HG03280 (cell line): ENCODE data around the gene CREBL2.
"Not testable (repeated sequence)": the region's sequence is repeated elsewhere in the genome, so short reads cannot be mapped to it uniquely, and the experiment has no call there.

Experiments
- ATAC-seq: cut with Tn5 transposase; IDR thresholded peaks from one replicate; pipeline ENCODE4 v1.9.1; 2021; ENCODE audit warnings: mild to moderate bottlenecking, moderate library complexity; ENCODE audit not compliant: unreplicated experiment

The CREBL2 gene

GRCh38 chr12:12630850-12631249, 19.2 kb downstream of the CREBL2 start:
- ATAC-seq, result no peak

- no peak for ATAC-seq
These were observed 24.0 kb downstream of the CREBL2 start for GRCh38 chr12:12635651-12636050.

GRCh38 chr12:12636641-12637040, 25.0 kb downstream of the CREBL2 start:
- no peak for ATAC-seq

DNA sequence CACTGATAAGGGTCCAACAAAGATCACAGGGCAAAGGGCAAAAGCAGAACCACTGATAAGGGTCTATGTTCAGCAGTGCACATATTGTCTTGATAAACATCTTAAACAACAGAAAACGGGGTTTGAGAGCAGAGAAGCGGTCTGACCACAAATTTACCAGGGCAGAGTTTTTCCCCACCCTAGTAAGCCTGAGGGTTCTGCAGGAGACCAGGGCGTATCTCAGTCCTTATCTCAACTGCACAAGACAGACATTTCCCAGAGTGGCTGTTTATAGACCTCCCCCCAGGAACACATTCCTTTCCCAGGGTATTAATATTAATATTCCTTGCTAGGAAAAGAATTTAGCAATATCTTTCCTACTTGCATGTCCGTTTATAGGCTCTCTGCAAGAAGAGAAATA, 28.3 kb downstream of the CREBL2 start:
- not testable (repeated sequence) for ATAC-seq

DNA sequence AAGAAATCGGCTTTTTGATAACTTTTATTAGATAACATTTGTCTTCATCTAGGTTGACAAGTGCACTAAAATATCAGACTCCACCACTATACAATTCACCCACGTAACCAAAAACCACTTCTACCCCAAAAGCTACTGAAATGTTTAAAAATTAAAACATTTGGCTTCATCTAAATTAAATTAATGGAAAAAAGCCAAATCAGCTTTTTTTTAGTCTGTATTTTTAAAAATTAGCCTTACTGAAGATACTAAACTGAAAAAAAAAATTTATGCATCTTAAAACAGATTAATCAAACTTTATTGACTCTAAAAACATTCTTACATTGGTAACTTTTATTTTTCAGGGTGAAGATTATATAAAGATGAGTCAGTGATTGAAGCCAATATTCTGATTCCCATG, 30.0 kb downstream of the CREBL2 start:
- no peak for ATAC-seq

- no peak for ATAC-seq
These were observed 31.2 kb downstream of the CREBL2 start for GRCh38 chr12:12642916-12643315.

DNA sequence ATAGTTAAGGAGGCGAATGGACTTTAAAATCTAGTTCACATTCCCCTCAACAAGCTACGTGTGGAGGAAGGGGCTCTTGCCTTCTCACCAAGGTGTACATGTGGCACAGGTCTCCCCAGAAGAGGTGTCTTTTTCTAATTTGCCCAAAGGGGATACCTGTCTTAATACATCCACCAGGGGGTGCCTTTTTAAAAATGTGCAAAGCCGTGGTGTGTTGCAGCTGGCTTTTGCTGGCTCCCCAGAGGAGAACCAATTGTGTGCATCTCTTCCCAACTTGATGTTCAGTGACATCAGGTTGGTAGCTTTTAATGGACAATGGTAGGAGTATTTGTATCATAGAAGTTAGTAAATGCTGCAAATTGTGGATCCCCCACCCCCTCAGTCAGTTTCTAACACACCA, 33.8 kb downstream of the CREBL2 start:
- ATAC-seq, result peak; percentile 60

DNA sequence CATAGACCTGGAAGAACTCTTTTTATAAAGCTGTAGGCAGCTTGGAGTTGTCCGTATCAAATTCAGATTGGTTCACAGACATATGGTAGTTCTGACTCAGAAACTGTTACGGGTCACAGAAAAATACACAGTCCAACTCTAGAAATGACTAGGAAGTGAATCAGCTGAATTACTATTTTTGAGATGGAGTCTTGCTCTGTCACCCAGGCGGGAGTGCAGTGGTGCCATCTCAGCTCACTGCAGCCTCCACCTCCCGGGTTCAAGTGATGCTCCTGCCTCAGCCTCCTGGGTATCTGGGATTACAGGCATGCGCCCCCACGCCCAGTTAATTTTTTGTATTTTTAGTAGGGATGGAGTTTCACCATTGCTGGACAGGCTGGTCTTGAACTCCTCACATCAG, 34.3 kb downstream of the CREBL2 start:
- ATAC-seq, result peak; percentile 65

DNA sequence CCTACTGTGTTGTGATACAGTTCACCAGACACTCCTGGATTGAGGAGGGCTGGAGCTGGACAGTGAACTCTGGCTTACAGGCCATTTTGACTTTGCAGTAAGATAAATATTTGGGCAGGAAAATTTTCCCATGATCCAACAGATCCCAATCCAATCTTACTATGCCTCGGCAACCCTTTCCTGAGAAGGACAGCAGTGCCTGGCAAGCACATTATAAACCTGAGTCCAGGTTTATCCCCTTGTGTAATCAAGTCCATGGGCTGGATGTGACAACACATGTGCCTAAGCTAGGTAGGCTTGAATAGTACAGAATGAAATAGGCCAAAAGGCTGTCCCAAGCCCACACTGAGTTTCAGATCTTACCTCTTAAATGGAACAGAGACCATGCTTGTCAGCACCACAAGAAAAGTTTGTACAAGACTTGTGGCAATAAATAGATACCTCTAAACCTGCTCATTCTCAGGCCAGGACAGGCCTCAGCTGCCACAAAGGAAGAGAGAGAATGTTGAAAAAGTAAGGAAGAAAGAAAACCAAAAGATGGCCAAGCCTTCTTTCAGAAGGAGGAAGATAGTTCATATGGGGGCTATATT, 34.9 kb downstream of the CREBL2 start:
- ATAC-seq, result no peak

DNA sequence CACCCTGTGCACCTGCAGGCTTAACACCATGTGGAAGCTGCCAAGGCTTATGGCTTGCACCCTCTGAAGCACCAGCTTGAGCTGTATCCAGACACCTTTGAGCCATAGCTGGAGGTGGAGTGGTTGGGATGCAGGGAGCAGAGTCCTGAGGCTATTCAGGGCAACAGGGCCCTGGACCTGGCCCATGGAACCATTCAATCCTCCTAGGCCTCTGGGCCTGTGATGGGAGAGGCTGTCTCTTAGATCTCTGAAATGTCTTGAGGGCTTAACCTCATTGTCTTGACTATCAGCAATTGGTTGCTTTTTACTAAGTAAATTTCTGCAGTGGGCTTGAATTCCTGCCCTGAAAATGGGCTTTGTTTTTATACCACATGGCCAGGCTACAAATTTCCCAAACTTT, 36.6 kb downstream of the CREBL2 start:
- no peak for ATAC-seq

- no peak for ATAC-seq
These were observed 37.4 kb downstream of the CREBL2 start for GRCh38 chr12:12648951-12649650.

GRCh38 chr12:12651752-12652151, 40.1 kb downstream of the CREBL2 start:
- no peak for ATAC-seq

DNA sequence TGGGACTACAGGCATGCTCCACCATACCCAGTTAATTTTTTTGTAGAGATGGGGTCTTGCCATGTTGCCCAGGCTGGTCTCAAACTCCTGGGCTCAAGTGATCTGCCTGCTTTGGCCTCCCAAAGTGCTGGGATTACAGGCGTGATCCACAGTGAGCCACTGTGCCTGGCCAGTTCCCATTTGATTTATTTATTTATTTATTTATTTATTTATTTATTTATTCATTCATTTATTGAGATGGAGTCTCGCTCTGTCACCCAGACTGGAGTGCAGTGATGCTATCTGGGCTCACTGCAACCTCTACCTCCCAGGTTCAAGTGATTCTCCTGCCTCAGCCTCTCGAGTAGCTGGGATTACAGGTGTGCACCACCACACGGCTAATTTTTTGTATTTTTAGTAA, 41.0 kb downstream of the CREBL2 start:
- not testable (repeated sequence) for ATAC-seq

DNA sequence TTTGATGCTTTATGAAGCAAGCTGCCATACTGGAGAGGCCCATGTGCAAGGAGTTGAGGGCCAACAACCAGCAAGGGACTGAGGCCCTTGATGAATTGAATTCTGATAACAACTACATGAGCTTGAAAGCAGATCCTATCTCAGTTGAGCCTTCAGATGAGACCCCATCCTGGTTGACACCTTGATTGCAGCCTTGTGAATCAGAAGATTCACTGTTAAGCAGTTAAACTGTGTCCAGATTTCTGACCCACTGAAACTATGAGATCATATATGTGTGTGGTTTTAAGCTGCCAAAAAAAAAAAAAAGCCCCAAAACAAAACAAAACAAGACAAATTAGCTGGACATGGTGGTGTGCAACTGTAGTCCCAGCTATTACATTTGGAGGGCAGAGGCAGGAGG, 42.2 kb downstream of the CREBL2 start:
- ATAC-seq, result no peak

- no peak for ATAC-seq
These were observed 43.2 kb downstream of the CREBL2 start for GRCh38 chr12:12654691-12655460.

DNA sequence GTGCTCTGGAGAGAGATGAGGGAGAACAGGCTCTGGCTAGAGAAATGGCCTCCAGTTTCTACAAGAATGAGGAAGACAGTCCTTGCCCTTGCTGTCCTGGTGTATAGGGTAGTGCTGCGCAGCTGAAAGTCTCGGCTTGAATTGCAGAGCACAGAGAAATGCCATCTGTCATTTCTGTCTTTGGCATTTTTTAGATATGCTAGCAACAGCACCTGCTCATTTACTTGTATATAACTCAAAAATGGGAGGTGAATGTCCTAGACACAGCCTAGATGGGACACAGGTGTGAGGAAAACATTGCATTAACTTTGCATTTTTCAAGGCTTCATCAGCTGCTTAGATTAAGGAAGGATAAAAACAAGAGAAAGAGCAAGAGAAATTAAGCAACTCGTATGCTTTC, 48.5 kb downstream of the CREBL2 start:
- ATAC-seq, result no peak

DNA sequence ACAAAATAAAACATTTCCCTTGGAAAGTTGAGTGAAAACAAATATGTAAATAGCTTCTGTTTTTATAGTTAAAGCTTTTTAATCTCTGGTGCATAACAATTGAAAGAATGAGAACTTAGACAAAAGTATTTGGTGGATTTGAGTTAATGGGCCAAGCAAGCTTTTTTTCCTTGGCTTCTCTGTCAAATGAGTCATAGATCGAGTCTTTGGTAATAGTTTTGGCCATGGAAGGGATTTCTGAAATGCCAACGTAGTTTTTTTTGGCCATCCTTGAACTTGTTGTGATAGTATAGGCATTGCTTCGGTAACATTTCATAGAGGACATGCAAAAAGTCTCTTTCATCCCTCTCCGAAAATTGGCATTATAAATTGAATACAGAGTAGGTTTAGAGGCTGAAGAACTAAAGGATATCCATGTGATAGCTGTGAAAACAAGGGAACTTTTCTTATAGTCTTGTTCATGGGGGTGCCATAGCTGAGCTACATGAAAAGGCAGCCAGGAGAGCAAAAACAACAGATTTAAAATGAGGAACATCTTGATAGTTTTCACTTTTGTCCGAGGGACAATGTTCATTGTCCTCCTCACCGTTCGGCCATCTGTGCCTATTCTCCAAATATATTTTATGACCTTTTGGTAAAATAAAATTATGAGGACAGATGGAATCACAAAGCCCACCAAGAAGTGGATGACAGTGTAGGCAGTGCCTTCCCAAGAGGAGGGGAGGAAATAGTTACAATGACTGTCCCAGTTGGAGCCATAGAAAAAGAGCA, 49.6 kb downstream of the CREBL2 start:
- ATAC-seq, result no peak

GRCh38 chr12:12663644-12664294, 52.1 kb downstream of the CREBL2 start:
- no peak for ATAC-seq

- ATAC-seq, result no peak
These were observed 53.5 kb downstream of the CREBL2 start for GRCh38 chr12:12665194-12665593.

DNA sequence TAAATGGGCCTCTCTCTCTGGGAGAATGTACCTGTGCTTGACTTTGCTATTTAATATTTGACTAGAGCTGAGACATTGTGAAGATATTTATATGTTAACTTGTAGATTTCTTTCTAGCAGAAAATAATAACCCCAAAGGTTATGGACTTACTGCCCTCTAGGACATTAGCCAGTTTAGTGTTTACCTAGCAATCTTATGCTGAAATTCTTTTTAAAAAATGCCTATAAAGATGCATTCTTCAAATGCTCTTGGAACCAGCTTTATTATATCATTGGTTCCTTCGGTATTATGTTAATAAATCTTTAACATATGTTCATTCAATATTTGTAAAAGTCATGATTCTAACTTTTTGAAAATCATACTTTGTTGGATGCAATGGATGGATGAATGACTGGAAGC, 56.3 kb downstream of the CREBL2 start:
- ATAC-seq, result no peak

DNA sequence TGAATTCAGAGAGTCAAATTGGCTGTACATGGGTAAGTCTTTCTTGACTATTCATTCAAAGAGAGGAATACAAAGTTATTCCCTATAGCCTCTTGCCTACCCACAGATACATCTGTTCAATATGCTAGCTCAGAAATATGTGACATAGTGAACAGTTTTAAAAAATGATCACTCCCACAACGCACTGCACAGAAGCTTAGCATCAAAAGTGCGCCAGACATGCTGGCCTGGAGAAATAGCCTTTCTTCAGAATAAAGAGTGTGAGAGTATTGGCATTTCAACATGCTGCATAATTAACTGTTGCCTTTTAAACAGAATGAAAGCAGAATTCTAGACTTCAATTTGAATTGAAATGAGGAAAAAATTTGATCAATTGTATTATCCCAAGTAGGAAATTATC, 57.3 kb downstream of the CREBL2 start:
- ATAC-seq, result no peak
